ENCODE measurements around the gene PIK3CG.

DNA sequence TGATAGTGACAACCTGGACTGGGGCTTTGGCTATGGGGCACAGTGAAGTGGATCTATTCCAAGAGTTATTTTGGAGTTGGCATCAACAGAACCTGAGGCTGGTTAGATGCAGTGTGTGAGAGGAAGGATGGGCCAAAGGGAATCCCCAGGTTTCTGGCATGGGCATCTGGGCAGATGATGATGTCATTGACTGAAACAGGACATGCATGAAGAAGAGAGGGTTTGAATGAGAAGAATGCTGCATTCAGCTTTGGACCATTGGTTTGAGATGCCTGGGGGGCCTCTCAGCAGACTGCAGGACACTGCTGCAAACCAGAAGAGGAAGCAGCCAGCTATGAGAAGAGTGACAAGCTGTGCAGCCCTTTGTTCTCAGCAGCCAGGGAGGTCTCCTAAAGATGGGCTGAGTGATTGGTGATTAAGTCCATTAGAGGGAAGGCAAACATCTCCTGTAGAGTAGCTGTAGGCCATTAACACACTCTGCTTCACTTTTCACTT, 23.1 kb upstream of the PIK3CG start:
- TF ChIP-seq, protein P1, sequence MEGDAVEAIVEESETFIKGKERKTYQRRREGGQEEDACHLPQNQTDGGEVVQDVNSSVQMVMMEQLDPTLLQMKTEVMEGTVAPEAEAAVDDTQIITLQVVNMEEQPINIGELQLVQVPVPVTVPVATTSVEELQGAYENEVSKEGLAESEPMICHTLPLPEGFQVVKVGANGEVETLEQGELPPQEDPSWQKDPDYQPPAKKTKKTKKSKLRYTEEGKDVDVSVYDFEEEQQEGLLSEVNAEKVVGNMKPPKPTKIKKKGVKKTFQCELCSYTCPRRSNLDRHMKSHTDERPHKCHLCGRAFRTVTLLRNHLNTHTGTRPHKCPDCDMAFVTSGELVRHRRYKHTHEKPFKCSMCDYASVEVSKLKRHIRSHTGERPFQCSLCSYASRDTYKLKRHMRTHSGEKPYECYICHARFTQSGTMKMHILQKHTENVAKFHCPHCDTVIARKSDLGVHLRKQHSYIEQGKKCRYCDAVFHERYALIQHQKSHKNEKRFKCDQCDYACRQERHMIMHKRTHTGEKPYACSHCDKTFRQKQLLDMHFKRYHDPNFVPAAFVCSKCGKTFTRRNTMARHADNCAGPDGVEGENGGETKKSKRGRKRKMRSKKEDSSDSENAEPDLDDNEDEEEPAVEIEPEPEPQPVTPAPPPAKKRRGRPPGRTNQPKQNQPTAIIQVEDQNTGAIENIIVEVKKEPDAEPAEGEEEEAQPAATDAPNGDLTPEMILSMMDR (IDR thresholded peaks at IDR 0.05 in 2 of 3, conservative IDR thresholded peaks at IDR 0.05 in 1 of 3; ENCODE audit: borderline replicate concordance in 1 of 3, insufficient read depth in 1 of 3, low read depth in 2 of 3, low read length in 2 of 3) = no peak
- TF ChIP-seq POLR2A (IDR thresholded peaks at IDR 0.05; ENCODE audit: borderline replicate concordance, extremely low read depth, insufficient read depth, insufficient read length) (no peak), MAX (IDR thresholded peaks at IDR 0.05) (no peak), RAD21 (IDR thresholded peaks at IDR 0.05; ENCODE audit: low read depth) (no peak), JUND (IDR thresholded peaks at IDR 0.05) (no peak), ZFX (IDR thresholded peaks at IDR 0.05) (no peak), YY1 (IDR thresholded peaks at IDR 0.05; ENCODE audit: extremely low read depth, insufficient replicate concordance, low read depth, low read length) (no peak), ZNF274 (IDR thresholded peaks at IDR 0.05; ENCODE audit: low read depth, low read length) (no peak), EZH2 (IDR thresholded peaks at IDR 0.05) (no peak), POLR2AphosphoS5 (IDR thresholded peaks at IDR 0.05; ENCODE audit: low read depth, low read length) (no peak), SIN3A (IDR thresholded peaks at IDR 0.05; ENCODE audit: low read depth) (no peak), ELF1 (IDR thresholded peaks at IDR 0.05; ENCODE audit: borderline replicate concordance, low read depth) (no peak), TCF7L2 (IDR thresholded peaks at IDR 0.05; ENCODE audit: borderline replicate concordance, extremely low read depth, insufficient read depth, insufficient read length) (no peak)
- TF ChIP-seq, protein P2, sequence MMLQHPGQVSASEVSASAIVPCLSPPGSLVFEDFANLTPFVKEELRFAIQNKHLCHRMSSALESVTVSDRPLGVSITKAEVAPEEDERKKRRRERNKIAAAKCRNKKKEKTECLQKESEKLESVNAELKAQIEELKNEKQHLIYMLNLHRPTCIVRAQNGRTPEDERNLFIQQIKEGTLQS (IDR thresholded peaks at IDR 0.05) = no peak

All from HCT116 (cell line).